HEK293T (cell line): ENCODE results near the gene ERC2.

Experiments
- ARNT ChIP-seq: fragments of 450-650 bp; IDR thresholded peaks from 2 replicates; pipeline ENCODE4 v1.6.1; 2017; ENCODE audit warnings: mild to moderate bottlenecking
- FOXA1 ChIP-seq: fragments of 450-650 bp; IDR thresholded peaks from 2 replicates; pipeline ENCODE4 v1.6.1; 2016; ENCODE audit warnings: mild to moderate bottlenecking
- FOXK2 ChIP-seq: fragments of 450-650 bp; IDR thresholded peaks from 2 replicates; pipeline ENCODE4 v1.6.1; 2016; ENCODE audit warnings: mild to moderate bottlenecking
- FOXM1 ChIP-seq: fragments of 450-650 bp; IDR thresholded peaks from 2 replicates; pipeline ENCODE4 v1.6.1; 2017; ENCODE audit warnings: mild to moderate bottlenecking, borderline replicate concordance
- HDGF ChIP-seq: fragments of 450-650 bp; IDR thresholded peaks from 2 replicates; pipeline ENCODE4 v1.6.1; 2017; ENCODE audit warnings: antibody characterized with exemption, borderline replicate concordance
- SP1 ChIP-seq: fragments of 450-650 bp; IDR thresholded peaks from 2 replicates; pipeline ENCODE4 v1.6.1; 2017
- TF ChIP-seq, protein P1 (sequence below): fragments of 450-650 bp; IDR thresholded peaks from 2 replicates; pipeline ENCODE4 v1.6.1; 2016

DNA sequence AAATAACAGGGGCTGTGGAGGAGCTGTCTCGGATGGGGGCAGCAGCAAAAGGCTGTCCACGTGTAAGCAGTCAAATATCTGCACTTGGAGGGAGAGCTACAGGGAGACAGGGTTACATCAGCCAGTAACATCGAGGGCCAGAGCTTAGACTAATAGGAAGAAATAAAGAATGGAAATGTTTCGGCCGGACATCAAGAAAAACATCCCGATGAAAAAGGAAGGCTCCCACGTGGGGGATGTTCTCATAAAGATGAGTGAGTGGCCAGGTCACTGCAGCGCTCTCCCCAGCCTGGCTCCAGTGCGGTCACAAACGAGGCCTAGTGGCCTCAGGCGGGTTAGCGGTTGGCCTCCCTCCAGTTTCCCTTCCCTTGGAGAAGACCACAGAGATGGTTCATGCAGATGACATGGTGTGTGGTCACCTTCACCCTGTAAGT, 925.1 kb downstream of the ERC2 start:
- TF ChIP-seq SP1 (no peak), FOXM1 (no peak), FOXA1 (no peak), FOXK2 (no peak), ARNT (no peak), HDGF (no peak)
- TF ChIP-seq, protein P1, sequence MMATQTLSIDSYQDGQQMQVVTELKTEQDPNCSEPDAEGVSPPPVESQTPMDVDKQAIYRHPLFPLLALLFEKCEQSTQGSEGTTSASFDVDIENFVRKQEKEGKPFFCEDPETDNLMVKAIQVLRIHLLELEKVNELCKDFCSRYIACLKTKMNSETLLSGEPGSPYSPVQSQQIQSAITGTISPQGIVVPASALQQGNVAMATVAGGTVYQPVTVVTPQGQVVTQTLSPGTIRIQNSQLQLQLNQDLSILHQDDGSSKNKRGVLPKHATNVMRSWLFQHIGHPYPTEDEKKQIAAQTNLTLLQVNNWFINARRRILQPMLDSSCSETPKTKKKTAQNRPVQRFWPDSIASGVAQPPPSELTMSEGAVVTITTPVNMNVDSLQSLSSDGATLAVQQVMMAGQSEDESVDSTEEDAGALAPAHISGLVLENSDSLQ: no peak
